Glutamatergic neuron (in vitro differentiated cells): ENCODE data around the gene ACYP2. TPM values are rescaled to one million over a fixed set of nuclear protein-coding genes. Genes with fewer than 3 reads are reported as not detected.

Experiments used
- DNase-seq: peaks from one replicate; pipeline ENCODE4 v3.0.0; 2022
- H3K27ac Mint-ChIP-seq: one replicate; pipeline ENCODE4 v1.8.0; 2020; ENCODE audit warnings: mild to moderate bottlenecking, mixed read lengths, inconsistent platforms; ENCODE audit not compliant: unreplicated experiment
- H3K27me3 Mint-ChIP-seq: one replicate; pipeline ENCODE4 v1.8.0; 2020; ENCODE audit warnings: mild to moderate bottlenecking, moderate library complexity, mixed read lengths, inconsistent platforms; ENCODE audit not compliant: unreplicated experiment
- H3K36me3 Mint-ChIP-seq: one replicate; pipeline ENCODE4 v1.8.0; 2020; ENCODE audit warnings: mild to moderate bottlenecking, mixed read lengths, inconsistent platforms; ENCODE audit not compliant: unreplicated experiment
- H3K4me1 Mint-ChIP-seq: one replicate; pipeline ENCODE4 v1.8.0; 2020; ENCODE audit warnings: mild to moderate bottlenecking, low read depth, mixed read lengths, inconsistent platforms; ENCODE audit not compliant: unreplicated experiment
- H3K4me3 Mint-ChIP-seq: one replicate; pipeline ENCODE4 v1.8.0; 2020; ENCODE audit warnings: mild to moderate bottlenecking, mixed read lengths, inconsistent platforms; ENCODE audit not compliant: unreplicated experiment
- H3K9me3 Mint-ChIP-seq: one replicate; pipeline ENCODE4 v1.8.0; 2020; ENCODE audit warnings: mild to moderate bottlenecking, moderate library complexity, mixed read lengths, inconsistent platforms; ENCODE audit not compliant: unreplicated experiment
- CTCF ChIP-seq: fragments of 200-600 bp; sonication (generic); IDR thresholded peaks from one replicate; pipeline ENCODE4 v1.5.0; 2021; ENCODE audit not compliant: partially characterized antibody, unreplicated experiment
- total RNA-seq: library from RNA; stranded (reverse); fragmentation: NEBNext Ultra II Directional; extraction: Animal tissue kit (Norgen Biotek cat#: 25700); gene quantifications from one replicate; pipeline ENCODE4 v1.2.1, GENCODE V29; 2021; ENCODE audit not compliant: unreplicated experiment

The ACYP2 gene
- total RNA-seq, 1 donor from 2014 or later = 8.4 TPM

- H3K27ac Mint-ChIP-seq = no peak overlapping the region
- H3K4me3 Mint-ChIP-seq = no peak overlapping the region
- DNase-seq = no peak
- no peaks in the 10 kb centered on the region for H3K27me3 Mint-ChIP-seq
- peaks cover 13% of the 10 kb centered on the region for H3K4me1 Mint-ChIP-seq
- H3K36me3 Mint-ChIP-seq = peaks cover 11% of the 10 kb centered on the region
- no peak for TF ChIP-seq CTCF
- H3K9me3 Mint-ChIP-seq = peaks cover 3% of the 10 kb centered on the region
These were observed 209.7 kb downstream of the ACYP2 start for GRCh38 chr2:54325148-54325547.

- DNase-seq = no peak
- TF ChIP-seq CTCF = no peak
- peak overlapping the region; percentile 84 for H3K27ac Mint-ChIP-seq
- H3K9me3 Mint-ChIP-seq = peaks cover 5% of the 10 kb centered on the region
- peaks cover 8% of the 10 kb centered on the region for H3K27me3 Mint-ChIP-seq
- H3K4me3 Mint-ChIP-seq = peak overlapping the region; percentile 84
- peaks cover 4% of the 10 kb centered on the region for H3K36me3 Mint-ChIP-seq
- peaks cover 18% of the 10 kb centered on the region for H3K4me1 Mint-ChIP-seq
These were observed 214.2 kb downstream of the ACYP2 start for GRCh38 chr2:54329482-54330161.

GRCh38 chr2:54330162-54330925 lies 214.9 kb downstream of the ACYP2 start:
- H3K27me3 Mint-ChIP-seq = peaks cover 8% of the 10 kb centered on the region
- H3K27ac Mint-ChIP-seq = peak overlapping the region; percentile 84
- peak overlapping the region; percentile 84 for H3K4me3 Mint-ChIP-seq
- H3K9me3 Mint-ChIP-seq = peaks cover 2% of the 10 kb centered on the region
- TF ChIP-seq CTCF = no peak
- DNase-seq = peak; percentile 97
- H3K36me3 Mint-ChIP-seq = no peaks in the 10 kb centered on the region
- peaks cover 18% of the 10 kb centered on the region for H3K4me1 Mint-ChIP-seq

GRCh38 chr2:54330926-54331835 lies 215.8 kb downstream of the ACYP2 start:
- Mint-ChIP-seq H3K27ac (peak overlapping the region; percentile 84), H3K4me1 (peaks cover 18% of the 10 kb centered on the region), H3K27me3 (peaks cover 8% of the 10 kb centered on the region), H3K36me3 (no peaks in the 10 kb centered on the region), H3K4me3 (peak overlapping the region; percentile 84), H3K9me3 (peaks cover 2% of the 10 kb centered on the region)
- no peak for TF ChIP-seq CTCF
- no peak for DNase-seq
